ENCODE data around the gene PSMD14.
"Not testable (repeated sequence)": the region's sequence is repeated elsewhere in the genome, so short reads cannot be mapped to it uniquely, and the experiment has no call there.

The PSMD14 gene

DNA sequence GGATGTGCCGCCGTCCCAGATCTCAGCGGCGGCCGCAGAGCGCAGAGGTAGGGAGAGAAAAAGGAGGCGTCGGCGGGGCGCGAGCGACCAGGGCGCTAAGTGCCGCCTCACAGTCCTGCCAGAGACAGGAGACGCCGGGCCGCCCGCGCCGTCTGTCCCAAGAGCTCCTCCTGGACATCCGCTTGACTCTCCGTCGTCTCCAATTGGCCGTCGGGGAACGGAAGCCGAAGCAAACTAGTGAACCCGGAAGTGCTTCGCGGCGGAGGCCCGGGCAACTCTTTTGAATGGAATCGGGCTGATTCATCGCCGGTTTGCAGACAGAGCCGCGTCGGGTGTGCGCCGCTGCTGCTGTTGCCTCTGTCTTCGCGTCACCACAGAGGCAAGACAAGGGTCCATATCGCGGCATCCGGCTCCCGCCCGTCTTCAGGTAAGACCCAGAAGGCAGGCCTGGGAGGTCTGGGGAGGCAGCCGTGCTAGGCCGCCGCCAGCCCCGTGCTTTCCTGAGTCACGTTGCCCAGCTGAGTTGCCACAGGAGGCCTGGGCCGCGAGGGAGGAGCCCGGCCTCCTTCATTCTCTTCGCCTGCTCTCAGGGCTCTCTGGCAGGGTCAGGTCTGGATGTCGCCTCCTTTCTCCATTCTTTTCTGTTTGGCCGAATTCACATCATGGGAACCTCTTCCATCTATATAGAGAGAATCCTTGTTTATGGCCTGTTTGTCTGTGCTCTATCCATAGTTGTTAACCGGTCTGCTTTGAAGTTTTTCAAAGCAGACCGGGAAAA lies at the start of gene PSMD14:
Gene PSMD14 (plus strand): TSS at position 248 of the 778 bp plus-strand sequence. CDS start 10,401 bp downstream, outside the sequence.
- peak; percentile 78 to 88 for DNase-seq

- no peak for DNase-seq
Observed at GRCh38 chr2:161265874-161266273, 42.4 kb upstream of the PSMD14 start.

DNA sequence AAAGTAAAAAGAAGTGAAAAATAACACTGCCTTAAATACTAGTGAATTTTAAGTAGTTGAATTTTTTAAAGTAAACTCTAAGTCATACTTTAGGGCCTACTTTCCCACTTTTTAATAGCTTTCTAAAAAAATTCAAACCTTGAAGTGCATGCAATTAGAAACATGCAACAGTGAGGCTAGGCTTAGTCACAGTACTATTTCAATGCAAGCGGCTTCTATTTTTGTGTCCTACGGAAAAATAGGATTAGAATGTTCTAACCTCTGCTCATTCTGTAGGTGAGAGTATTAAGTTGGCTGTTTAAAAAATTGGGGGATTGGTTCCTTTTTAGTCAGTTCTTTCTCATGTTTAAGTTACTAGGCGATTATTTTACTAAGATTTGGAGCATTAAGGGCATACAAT lies 39.1 kb upstream of the PSMD14 start:
- DNase-seq = no peak

GRCh38 chr2:161273038-161273760 lies 35.0 kb upstream of the PSMD14 start:
- DNase-seq = peak; percentile 0 to 11

GRCh38 chr2:161278564-161279229 lies 29.5 kb upstream of the PSMD14 start:
- not testable (repeated sequence) for DNase-seq

DNA sequence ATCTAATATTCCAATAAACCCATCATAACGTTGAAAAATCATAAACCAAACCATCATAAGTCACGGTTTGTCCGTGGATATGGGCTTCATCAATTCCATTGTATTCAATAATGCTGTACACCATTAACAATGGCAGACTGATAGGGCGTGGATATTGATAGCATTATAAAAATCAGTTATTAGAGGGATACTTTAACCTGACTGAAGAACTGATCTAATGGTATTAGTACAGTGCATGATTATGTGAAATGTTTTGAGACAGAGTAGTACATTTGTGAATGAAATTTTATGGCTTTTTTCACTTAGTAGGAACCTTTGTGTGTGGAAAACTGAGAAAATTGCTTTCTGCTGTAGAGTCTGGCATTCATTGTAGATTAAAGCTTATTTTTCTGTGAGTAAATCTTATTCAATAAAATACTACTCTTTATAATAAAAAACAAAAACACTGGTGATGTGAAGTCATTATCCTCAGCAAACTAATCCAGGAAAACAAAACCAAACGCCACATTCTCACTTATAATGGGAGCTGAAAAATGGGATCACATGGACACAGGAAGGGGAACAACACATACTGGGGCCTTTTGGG lies 28.9 kb upstream of the PSMD14 start:
- not testable (repeated sequence) for DNase-seq

DNA sequence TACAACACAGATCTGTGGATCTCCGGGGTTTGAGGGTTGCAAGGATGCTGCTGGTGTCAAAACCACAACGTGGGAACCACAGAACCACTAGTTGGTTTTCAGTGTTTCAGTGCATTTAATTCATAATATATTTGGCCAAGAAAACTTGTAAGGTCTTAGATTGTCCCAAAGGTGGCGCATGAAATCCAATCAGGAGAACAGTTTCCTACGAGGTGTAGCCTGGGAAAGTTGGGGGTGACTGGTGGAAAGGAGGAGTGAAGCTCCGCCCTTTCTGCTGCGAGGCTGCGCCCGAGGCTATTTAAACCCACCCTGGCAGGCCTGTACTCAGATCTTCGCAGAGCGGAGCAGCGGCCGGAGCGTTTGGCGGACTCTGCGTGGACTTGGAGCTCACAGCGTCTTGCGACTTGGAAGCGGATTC lies 27.3 kb upstream of the PSMD14 start:
- DNase-seq = not testable (repeated sequence)

DNA sequence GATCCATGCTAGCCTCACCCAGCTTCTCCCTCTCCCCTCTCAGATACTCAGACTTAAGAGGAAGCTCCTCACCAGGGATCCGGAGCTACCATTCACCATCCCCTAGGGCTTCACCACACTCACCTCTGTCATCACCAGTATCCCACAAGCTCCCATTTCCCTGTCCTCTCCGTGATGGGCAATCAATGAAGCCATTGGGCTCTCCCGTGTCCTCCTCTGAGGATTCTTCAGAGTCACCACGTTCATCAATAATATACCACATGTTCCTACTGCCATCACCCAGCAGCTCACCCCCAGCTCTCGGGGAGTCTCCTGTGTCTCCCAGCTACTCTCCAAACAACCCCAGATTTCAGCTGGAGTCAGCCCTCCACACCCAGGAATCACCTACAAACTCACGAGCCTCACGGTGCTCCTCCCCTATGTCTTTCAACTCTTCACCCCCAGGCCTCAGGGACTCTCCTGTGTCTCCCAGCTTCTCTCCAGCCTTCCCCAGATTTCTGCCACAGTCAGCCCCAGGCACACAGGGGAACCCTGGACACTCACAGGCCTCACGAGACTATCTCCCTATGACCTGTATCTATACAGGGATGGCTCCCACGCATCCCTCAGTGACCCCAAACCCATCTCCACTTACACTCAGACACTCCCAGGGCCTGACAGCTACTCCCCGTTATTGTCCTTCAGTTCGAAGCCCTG lies 26.5 kb upstream of the PSMD14 start:
- DNase-seq = not testable (repeated sequence)

DNA sequence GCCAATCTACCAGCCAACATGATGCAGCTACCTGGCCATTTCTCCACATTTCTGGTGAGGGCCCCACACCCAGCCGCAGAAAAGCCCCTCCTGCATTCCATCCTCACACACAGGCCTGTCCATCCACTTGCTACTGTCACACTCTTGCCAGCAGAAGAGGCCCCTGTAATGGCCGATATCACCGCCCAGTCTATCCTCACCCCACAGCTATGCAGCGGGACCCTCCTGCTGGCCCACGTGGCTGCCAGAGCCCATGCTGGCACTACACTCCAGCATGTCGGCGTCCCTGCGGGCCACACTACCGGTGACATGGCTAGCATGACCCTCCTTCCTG lies 25.9 kb upstream of the PSMD14 start:
- DNase-seq = not testable (repeated sequence)

DNA sequence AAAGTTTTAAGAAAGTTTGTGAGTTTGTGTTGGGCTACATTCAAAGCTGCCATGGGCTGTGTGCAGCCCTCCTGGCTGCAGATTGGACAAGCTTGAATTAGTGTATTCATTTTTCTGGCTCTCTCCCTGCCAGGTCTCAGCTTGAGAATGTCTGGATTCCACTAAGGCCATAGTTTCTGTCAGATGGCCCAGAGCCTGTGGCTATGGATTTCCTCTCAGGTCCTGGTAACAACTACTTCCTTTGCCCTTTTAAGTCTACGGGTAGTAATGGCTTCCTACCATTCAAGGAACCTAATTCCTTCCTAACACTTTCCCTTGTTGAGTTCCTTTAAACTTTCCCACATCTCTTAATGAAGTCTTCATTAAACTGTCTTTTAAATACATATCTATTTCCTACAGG lies 24.3 kb upstream of the PSMD14 start:
- DNase-seq = no peak

DNA sequence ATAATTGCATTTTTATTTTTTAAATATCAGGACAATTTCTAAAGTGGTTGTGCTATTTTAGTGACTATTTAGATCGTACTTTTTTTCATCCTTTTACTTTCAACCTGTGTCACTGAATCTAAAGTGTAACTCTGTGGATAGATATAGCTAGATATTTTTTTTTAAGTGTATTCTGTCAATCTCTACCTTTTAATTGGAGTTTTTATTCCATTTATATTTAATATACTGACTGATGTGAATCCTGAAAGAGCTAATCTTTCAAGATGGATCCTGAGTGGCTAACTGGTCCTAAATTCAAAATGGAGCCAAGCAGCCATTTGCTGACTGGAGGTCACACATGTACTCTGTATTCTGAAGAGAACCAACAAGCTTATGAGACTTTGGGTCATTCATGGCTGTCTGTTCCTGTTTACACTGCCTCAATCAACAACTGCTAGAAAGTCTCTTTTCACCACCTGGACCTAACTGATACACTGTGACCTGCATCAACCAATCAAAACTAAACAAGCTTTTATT lies 4.6 kb upstream of the PSMD14 start:
- no peak for DNase-seq

DNA sequence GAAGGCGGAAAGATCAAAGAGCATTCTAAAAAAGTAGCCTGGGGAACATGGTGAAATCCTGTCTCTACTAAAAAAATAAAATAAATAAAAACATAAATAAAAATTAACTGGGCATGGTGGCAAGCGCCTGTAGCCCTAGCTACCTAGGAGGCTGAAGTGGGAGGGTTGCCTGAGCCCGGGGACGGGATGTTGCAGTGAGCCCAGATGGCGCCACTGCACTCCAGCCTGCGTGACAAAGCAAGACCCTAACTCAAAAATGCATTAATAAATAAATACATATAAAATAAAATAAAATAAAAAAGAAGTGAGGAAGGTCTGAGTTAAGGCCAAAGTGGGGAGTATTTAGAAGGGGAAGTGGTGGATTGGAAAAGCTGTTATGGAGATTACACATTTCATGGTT lies 1.3 kb upstream of the PSMD14 start:
- DNase-seq = no peak

- no peak for DNase-seq
Observed at GRCh38 chr2:161307676-161308075, 549 bp upstream of the PSMD14 start.

DNA sequence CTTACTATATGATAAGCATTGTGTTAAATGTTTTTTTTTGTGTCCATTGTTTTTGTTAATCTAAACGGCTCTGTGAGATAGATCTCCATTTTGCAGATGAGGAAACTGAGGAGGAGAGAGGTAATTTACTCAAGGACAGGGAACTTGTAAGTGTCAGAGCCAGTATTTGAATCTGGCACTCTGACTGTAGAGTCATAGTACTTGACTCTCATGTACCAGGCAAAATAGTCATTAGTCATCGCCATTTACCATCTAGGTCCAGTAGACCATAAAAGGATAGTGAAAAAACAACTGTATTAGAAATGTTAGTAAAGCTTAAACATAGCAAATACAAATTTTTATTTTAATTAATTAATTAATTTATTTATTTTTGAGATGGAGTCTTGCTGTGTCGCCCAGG lies 4.8 kb downstream of the PSMD14 start:
- no peak for DNase-seq

DNA sequence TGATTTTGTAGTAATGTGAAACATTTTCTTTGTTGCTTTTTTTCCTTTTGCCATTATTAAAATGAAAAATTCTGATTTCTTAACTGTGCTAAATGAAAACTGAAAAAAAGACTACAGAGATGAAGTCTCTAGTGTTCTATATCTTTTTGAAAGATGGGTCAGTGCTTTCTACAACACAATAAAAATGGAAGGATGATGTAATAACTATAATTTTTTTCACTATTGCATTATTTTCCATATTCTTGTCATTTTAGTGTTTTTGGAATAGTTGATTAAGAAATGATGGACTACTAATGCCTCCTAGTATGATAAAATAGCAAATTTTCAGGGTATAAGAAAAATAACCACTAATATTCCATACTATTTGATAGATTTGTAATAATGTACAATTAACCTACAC lies 7.2 kb downstream of the PSMD14 start:
- no peak for DNase-seq

GRCh38 chr2:161316701-161317100 lies 8.5 kb downstream of the PSMD14 start:
- DNase-seq = no peak

DNA sequence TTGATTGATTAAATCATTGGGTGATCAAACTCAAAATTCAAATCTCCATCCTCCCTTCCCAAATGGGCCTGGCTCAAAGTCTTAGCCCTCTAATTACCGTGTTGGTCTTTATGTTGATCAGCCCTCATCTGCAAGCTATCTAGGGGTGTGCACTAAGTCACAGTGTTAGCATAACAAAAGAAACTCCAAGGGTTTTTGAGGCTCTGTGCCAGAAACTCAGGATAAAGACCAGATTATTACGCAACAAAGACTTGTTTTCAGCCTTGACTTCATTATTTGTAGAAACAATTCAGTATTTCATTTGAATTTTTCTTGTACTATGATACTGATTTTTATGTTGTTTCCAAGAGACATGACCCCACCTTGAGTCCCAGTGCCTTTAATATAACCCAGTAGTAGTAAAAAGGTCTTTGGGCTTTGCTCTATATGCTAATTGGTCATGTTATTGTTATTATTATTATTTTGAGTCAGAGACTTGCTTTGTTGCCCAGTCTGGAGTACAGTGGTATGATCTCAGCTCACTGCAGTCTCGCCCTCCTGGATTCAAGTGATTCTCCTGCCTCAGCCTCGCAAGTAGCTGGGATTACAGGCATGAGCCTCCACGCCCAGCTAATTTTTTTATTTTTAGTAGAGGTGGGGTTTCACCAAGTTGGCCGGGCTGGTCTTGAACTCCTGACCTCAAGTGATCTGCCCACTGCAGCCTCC lies 13.9 kb downstream of the PSMD14 start:
- no peak for DNase-seq

DNA sequence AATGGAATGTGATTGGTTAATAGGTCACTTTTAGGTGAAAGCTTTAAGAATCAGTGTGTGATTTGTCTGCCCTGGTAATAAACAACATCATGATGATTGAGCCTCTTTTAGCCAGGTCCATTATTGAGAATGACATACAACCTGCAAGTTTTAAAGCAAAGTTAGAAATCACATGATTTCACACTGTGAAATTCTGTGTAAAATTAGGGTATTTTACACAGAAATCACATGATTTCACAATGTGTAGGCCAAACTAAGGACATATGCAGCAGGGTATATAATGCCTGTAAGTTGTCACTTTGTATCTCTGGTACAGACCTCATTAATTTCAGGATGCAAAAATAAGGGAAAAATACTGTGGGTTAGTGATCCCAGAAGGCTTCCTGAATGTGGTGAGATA lies 16.7 kb downstream of the PSMD14 start:
- DNase-seq = no peak

DNA sequence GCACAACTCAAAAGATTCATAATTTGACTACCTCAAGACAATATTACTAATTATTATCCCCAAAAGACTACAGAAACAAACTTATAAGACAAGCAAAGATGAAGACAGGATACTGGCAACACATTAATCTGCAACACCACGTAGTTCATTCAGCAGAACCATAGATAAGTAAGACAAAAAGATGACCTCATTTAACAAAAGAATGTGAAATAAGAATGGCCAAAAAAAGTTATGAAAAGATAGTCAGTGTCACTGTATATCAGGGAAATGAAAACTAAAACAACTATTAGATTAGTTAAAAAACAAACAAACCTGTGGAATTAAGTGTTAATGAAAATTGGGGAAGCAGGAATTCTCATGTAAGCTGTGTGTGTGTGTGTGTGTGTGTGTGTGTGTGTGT lies 19.4 kb downstream of the PSMD14 start:
- no peak for DNase-seq

DNA sequence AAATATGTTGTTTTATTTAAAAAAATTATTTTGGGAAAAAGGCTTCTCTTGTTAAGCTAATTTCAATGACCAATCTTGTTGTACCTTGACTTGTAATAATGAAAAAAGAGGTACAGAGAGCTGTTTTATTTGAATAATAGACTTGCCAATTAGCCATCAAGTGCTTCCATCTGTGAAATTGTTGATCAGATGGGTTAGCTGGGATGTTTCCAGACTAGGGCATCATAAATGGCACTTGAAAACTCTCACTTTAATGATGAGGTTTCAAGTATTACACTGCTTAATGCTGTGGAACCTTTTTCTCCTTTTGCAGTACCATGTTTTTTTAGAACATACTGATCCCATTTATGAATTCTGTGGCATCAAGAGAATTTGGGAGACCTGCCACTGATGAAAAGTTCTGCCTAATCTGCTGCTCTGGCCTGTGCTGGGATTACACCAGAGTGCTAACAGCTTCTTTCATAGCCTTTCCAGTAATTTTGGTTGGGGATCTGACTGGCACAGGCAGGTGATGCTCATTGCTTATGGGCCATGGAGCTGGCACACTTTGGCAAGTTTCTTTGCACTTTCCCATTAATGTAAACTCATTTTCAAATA lies 24.2 kb downstream of the PSMD14 start:
- DNase-seq = no peak

DNA sequence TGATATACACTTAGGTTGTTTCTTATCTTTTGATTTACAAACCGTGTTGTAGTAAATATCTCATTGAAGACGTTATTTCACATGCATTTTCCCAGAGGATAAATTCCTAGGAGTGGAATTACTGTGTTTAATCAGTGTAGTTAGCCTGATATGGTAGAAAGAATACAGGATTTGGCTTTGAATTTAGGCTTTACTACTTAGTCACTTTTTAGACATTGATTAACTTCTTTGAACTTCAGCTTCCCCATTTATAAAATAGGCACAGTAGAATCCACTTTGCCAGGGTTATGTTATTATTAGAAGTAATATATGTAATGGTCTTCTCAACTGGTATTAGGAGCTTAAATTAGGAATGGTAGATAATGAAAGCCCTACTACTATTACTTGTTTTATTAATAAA lies 27.4 kb downstream of the PSMD14 start:
- DNase-seq = no peak

DNA sequence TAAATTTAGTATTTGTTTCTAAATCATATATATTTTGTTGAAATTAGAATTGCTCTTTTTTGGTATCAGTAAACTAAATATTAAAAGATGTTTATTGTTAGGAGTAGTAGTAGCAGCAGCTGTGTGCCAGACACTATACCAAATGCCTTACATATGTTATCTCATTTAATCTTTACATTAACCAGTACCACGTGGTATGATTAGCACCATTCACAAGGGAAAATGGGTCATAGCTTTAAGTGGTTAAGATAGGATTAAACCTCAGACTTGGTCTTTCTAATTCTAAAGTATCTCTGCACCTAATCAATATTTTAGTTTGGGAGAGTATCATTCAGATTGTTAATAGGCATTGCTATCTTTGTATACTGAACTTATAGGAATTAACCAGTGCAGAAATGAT lies 29.0 kb downstream of the PSMD14 start:
- no peak for DNase-seq

Measured in SHP77 (cell line).